Hepatic stellate cell (primary cell): ENCODE results near the gene HSDL1.
A peak's percentile ranks its signal among the peaks of the same experiment; 100 is the strongest.

Source experiments
- DNase-seq: peaks from one replicate; pipeline ENCODE4 v3.0.0; 2011; ENCODE audit warnings: low spot score

Gene HSDL1

GRCh38 chr16:84144859-84145639 lies at the start of gene HSDL1, which contains the start of gene DNAAF1:
Gene HSDL1, minus strand, starts transcription at chr16:84145177. Its CDS starts 13,856 bp downstream, at chr16:84131321.
Gene DNAAF1, plus strand, starts transcription at chr16:84145308. Its CDS starts 133 bp downstream, at chr16:84145441.
- peak; percentile 98 for DNase-seq

- DNase-seq, result no peak
Observed at GRCh38 chr16:84194018-84194417, 49.0 kb upstream of the HSDL1 start.

GRCh38 chr16:84193480-84193879 lies 48.5 kb upstream of the HSDL1 start:
- DNase-seq, result no peak

- no peak for DNase-seq
Observed at GRCh38 chr16:84191466-84191865, 46.5 kb upstream of the HSDL1 start.

- DNase-seq, result no peak
Observed at GRCh38 chr16:84190731-84191388, 45.9 kb upstream of the HSDL1 start, which contains the start of gene ADAD2. Gene ADAD2, plus strand, starts transcription at chr16:84191157. Its CDS starts 74 bp downstream, at chr16:84191231.

GRCh38 chr16:84186685-84187437 lies 41.9 kb upstream of the HSDL1 start, which contains the start of gene TAF1C:
Gene TAF1C, minus strand, starts transcription at chr16:84187057. Its CDS starts 2,069 bp downstream, at chr16:84184988.
- peak; percentile 96 for DNase-seq

GRCh38 chr16:84184775-84185174 lies 39.8 kb upstream of the HSDL1 start:
- no peak for DNase-seq

- peak; percentile 53 for DNase-seq
Observed at GRCh38 chr16:84183911-84184591, 39.1 kb upstream of the HSDL1 start.

- DNase-seq, result no peak
Observed at GRCh38 chr16:84183572-84183875, 38.5 kb upstream of the HSDL1 start.

GRCh38 chr16:84182680-84183571 lies 37.9 kb upstream of the HSDL1 start:
- DNase-seq, result no peak

- DNase-seq, result no peak
Observed at GRCh38 chr16:84182104-84182503, 37.1 kb upstream of the HSDL1 start.

GRCh38 chr16:84181144-84181915 lies 36.4 kb upstream of the HSDL1 start:
- DNase-seq, result no peak

- DNase-seq, result no peak
Observed at GRCh38 chr16:84180519-84181140, 35.7 kb upstream of the HSDL1 start.

- DNase-seq, result no peak
Observed at GRCh38 chr16:84179612-84180320, 34.8 kb upstream of the HSDL1 start.

- no peak for DNase-seq
Observed at GRCh38 chr16:84178892-84179611, 34.1 kb upstream of the HSDL1 start.

- no peak for DNase-seq
Observed at GRCh38 chr16:84178146-84178765, 33.3 kb upstream of the HSDL1 start.

- DNase-seq, result no peak
Observed at GRCh38 chr16:84177741-84178073, 32.7 kb upstream of the HSDL1 start.
